ENCODE measurements around the gene PARP8.
"Not testable (repeated sequence)": the region's sequence is repeated elsewhere in the genome, so short reads cannot be mapped to it uniquely, and the experiment has no call there.

The PARP8 gene

GRCh38 chr5:50799596-50799995, 133.2 kb downstream of the PARP8 start:
- FAIRE-seq, result no peak
- no peak for TF ChIP-seq POLR2A (IDR thresholded peaks at IDR 0.05; ENCODE audit: low read depth, low read length)

GRCh38 chr5:50800410-50800809, 134.0 kb downstream of the PARP8 start:
- FAIRE-seq (no peak), DNase-seq (ENCODE audit: insufficient read length, low spot score) (no peak)
- TF ChIP-seq POLR2A (IDR thresholded peaks at IDR 0.05; ENCODE audit: low read depth, low read length), result no peak

More at GRCh38 chr5:50799596-50799995, 133.2 kb downstream of the PARP8 start:
- DNase-seq (ENCODE audit: insufficient read length, low spot score), result no peak

DNA sequence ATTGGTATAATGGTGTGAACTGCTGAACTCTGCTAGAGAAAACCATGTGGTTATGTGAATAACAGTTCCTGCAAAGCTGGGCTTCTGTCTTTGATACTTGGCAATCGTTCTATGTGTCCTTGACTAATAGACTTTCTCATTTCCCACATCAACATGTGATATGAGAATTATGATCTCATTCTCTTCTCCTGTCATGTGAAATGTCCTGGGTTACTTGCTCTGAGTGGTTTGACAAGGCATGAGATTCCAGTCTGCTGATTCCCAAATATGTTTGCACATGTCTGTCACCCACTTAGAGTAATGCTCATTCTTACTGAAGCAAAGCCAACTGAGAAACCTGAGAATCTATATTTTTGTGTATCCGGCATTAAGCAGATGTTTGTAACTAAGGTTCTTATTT, 141.2 kb downstream of the PARP8 start:
- FAIRE-seq (no peak), DNase-seq (ENCODE audit: insufficient read length, low spot score) (no peak)
- TF ChIP-seq POLR2A (IDR thresholded peaks at IDR 0.05; ENCODE audit: low read depth, low read length), result no peak

DNA sequence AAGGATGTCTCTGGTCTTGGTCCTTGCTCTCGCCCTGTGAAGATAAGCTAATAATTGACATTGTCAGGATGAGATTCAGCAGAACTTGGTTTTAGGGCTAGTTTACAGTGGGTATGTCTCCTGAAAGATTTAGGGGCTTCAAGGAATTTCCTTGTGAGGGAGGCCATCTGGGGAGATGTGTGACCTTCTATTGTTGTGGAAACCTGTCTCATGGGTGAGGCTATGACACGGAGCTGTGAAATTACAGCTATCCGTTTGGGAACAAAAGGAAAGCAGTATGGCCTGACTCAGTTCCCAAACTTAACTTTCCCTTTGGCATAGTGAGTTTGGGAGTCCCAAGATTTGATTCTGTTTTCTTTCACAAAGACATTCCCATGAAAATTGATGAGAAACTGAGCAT, 142.0 kb downstream of the PARP8 start:
- FAIRE-seq, result no peak
- no peak for DNase-seq (ENCODE audit: insufficient read length, low spot score)
- TF ChIP-seq POLR2A (IDR thresholded peaks at IDR 0.05; ENCODE audit: low read depth, low read length), result no peak

DNA sequence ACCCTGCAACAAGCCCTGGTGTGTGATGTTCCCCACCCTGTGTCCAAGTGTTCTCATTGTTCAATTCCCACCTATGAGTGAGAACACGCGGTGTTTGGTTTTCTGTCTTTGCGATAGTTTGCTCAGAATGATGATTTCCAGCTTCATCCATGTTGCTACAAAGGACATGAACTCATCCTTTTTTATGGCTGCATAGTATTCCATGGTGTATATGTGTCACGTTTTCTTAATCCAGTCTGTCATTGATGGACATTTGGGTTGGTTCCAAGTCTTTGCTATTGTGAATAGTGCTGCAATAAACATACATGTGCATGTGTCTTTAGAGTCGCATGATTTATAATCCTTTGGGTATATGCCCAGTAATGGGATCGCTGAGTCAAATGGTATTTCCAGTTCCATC, 145.3 kb downstream of the PARP8 start:
- not testable (repeated sequence) for DNase-seq (ENCODE audit: insufficient read length, low spot score); FAIRE-seq

- DNase-seq (ENCODE audit: insufficient read length, low spot score) (no peak), FAIRE-seq (no peak)
- TF ChIP-seq POLR2A (IDR thresholded peaks at IDR 0.05; ENCODE audit: low read depth, low read length), result no peak
Observed at GRCh38 chr5:50813691-50814090, 147.3 kb downstream of the PARP8 start.

DNA sequence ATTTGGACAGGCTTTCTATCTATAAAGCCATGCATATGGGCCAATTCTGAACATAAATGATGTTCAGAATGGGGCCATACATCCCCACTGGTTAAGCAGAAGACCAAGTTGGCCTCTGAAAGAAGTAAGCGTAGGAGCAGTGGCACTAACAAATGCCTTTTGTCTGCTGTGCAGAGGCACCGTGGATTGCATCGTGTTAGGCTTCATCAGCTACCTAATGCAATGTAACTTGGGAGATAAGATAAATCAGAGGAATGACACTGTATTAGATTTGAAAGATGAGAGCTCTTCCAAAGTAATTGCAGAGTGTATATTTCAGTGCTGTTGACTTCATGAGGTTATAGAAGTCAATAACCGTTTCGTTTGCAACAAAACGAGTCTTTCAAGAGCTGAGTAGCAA, 148.1 kb downstream of the PARP8 start:
- FAIRE-seq (no peak), DNase-seq (ENCODE audit: insufficient read length, low spot score) (no peak)
- no peak for TF ChIP-seq POLR2A (IDR thresholded peaks at IDR 0.05; ENCODE audit: low read depth, low read length)

DNA sequence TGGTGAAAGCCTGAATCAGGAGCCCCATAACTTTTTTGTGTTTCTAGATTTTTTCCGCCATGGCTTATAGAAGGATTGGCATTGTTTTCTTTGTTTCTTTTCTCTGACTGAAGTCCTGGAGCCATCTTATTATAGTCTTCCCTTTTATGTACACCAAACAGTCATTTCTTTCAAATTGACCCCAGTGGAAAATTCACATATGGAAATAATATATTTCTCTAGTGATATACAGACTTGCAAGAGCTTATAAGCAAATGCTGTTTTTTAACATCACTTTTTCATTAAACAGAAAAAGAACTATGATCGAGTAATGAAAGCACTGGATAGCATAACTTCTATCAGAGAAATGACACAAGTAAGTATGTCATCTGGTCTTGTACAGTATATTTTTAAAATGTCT, 155.6 kb downstream of the PARP8 start:
- TF ChIP-seq POLR2A (IDR thresholded peaks at IDR 0.05; ENCODE audit: low read depth, low read length), result no peak
- DNase-seq (ENCODE audit: insufficient read length, low spot score), result no peak
- FAIRE-seq, result no peak

DNA sequence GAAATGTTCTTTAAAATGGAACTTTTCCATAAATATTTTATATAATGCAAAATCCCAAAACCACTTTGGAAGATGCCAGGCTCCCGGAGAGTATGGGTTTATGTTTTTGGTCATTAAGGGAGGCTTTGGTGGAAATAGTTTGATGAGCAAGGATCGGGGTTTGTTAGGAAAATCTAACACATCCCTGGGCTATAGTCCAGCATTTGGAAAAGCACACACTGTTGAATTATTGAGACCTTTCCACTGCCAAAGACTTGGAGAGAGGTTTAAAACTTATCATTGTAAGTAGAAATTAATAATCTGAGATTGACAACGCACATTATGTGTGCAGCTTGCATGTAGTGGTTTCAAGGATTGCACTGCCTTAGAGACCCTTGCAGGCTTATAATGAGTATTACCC, 156.3 kb downstream of the PARP8 start:
- TF ChIP-seq POLR2A (IDR thresholded peaks at IDR 0.05; ENCODE audit: low read depth, low read length), result no peak
- no peak for FAIRE-seq
- no peak for DNase-seq (ENCODE audit: insufficient read length, low spot score)

DNA sequence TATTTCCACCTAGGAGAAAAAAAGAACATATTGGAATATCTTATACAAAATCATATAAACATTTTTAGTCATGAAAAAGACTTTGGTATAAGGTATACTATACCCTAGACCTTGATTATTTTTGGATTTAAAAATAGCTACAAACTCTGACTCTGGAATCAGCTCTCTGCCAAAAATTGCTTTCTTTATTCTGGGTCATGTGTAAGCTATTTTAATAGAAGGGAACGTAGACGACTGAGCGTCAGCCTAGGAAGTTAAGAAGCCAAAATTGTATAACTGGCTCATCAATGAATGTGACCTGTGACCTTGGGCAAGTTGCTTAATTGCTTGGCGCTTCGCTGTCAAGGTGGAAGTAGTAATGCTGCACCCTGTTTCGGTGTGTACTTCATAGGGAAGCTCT, 157.1 kb downstream of the PARP8 start:
- DNase-seq (ENCODE audit: insufficient read length, low spot score), result no peak
- no peak for FAIRE-seq
- TF ChIP-seq POLR2A (IDR thresholded peaks at IDR 0.05; ENCODE audit: low read depth, low read length), result no peak

GRCh38 chr5:50824109-50824508, 157.7 kb downstream of the PARP8 start:
- no peak for TF ChIP-seq POLR2A (IDR thresholded peaks at IDR 0.05; ENCODE audit: low read depth, low read length)
- no peak for FAIRE-seq

GRCh38 chr5:50827516-50828247, 161.2 kb downstream of the PARP8 start:
- FAIRE-seq (no peak), DNase-seq (ENCODE audit: insufficient read length, low spot score) (no peak)
- no peak for TF ChIP-seq POLR2A (IDR thresholded peaks at IDR 0.05; ENCODE audit: low read depth, low read length)

More at GRCh38 chr5:50824109-50824508, 157.7 kb downstream of the PARP8 start:
- no peak for DNase-seq (ENCODE audit: insufficient read length, low spot score)

DNA sequence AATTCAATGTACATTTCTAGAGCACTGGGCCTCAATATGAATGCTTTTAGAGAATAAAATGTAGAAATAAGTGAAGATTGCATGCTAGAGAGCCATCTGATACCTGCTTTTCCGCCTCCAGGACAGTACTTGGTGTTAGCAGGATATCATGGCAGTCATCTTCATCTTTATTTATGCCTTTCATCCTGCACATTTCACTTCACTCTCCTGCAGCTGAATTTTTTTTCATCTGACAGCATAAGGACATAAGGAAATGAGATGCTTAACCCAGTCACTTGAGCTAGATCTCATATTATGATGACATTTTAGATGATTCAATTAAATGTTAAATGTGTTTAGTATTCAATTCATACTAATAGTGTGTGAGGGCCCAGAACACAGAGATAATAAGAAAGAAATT, 162.6 kb downstream of the PARP8 start:
- no peak for TF ChIP-seq POLR2A (IDR thresholded peaks at IDR 0.05; ENCODE audit: low read depth, low read length)
- DNase-seq (ENCODE audit: insufficient read length, low spot score), result no peak
- no peak for FAIRE-seq

DNA sequence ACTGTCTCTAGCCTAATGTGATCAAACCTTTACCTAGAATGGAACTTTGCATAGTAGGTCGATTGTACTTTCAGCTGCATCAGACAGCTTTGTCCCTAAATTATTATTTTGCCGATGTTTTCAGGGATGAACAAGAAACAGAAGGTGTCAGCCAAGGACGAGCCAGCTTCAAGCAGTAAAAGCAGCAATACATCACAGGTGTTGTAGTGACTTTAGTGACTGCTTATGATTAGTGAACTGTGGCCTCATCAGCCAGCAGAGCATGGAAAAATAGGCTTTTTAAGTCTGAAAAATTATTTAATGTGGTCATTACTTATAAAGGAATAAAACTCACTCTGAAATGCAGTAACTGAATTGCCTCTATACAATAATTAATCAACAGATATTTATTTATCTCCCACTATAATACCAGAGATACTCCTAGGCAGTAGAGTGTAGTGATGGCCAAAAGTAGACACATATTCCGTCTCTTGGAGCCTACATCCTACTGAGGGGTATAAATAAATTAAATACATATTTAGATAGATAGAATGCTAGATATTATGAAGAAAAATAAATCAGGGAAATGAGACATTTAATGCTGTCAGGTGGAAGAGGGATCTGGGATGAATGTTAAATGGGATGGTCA, 166.3 kb downstream of the PARP8 start:
- no peak for TF ChIP-seq POLR2A (IDR thresholded peaks at IDR 0.05; ENCODE audit: low read depth, low read length)
- FAIRE-seq (no peak), DNase-seq (ENCODE audit: insufficient read length, low spot score) (no peak)

DNA sequence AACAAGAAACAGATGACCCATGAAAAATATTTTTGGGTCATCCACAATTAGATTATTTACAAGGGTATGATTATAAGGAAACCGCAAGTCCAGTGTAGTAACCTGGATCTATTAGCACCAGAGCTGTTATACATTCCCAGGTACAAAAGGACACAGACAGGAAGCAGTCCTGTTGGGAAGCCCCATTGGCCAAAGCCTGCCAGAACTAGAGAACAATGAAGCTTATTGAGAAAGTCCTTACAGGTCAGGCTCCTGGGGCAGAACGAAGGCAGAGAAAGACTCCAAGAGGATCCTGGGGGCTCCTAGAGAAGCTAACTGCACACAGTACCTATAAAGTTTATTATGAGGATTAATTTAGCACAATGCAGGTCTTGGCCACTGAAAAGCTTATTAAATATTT, 169.9 kb downstream of the PARP8 start:
- DNase-seq (ENCODE audit: insufficient read length, low spot score) (no peak), FAIRE-seq (no peak)
- no peak for TF ChIP-seq POLR2A (IDR thresholded peaks at IDR 0.05; ENCODE audit: low read depth, low read length)
